Mucosa of descending colon (tissue), 3 donors: ENCODE measurements around the gene ABHD10. TPM values are rescaled to one million over a fixed set of nuclear protein-coding genes. Genes with fewer than 3 reads are reported as not detected.

Experiments used
- ATAC-seq: fragments of 200-7000 bp; cut with Tn5 transposase; one replicate; pipeline ENCODE4 v1.9.1; 2020; ENCODE audit warnings: mild to moderate bottlenecking, moderate library complexity
- DNase-seq, 3 donors: peaks; one replicate each; pipeline ENCODE4 v3.0.0-alpha.2; 2020
- H3K36me3 ChIP-seq: fragments of 200-600 bp; one replicate; pipeline ENCODE4 v1.8.0; 2021; ENCODE audit warnings: low read depth, mild to moderate bottlenecking
- H3K4me1 ChIP-seq: fragments of 200-600 bp; one replicate; pipeline ENCODE4 v1.8.0; 2021; ENCODE audit warnings: low read depth, mild to moderate bottlenecking
- H3K4me3 ChIP-seq: fragments of 200-600 bp; one replicate; pipeline ENCODE4 v1.8.0; 2021; ENCODE audit warnings: mild to moderate bottlenecking
- H3K9me3 ChIP-seq: fragments of 200-600 bp; one replicate; pipeline ENCODE4 v1.8.0; 2021; ENCODE audit warnings: mild to moderate bottlenecking
- CTCF ChIP-seq: fragments of 200-600 bp; IDR thresholded peaks from one replicate; pipeline ENCODE4 v1.8.0; 2022; ENCODE audit warnings: antibody characterized with exemption, mild to moderate bottlenecking
- intact Hi-C, 2 donors: fragments of 100-400 bp; cut with DNase I in 1 of 2; cut with micrococcal nuclease in 1 of 2; formaldehyde crosslinking; loops; one replicate each; pipeline versions ENCODE4 v1.11.0 to v1.11.1; 2022; cut with DNase I, micrococcal nuclease
- total RNA-seq, 3 donors: library from RNA; stranded (reverse); fragmentation: NEBNext Ultra II Directional in 2 of 3; extraction: Animal tissue kit (Norgen Biotek cat#: 25700) in 2 of 3; gene quantifications; one replicate each; pipeline versions ENCODE4 v1.2.1 to v1.2.4, GENCODE V29; 2021 to 2023
- donor health status: DM: no; HTN: no; CAD: no; lungs with moderate emphysema.
- donor health status: DM: no; HTN: no; CAD: no.
- donor health status: DM: no; HTN: yes; CAD: no.

Gene ABHD10
- total RNA-seq, 3 donors from 2014 or later, result 19.9 to 26.3 (median 22.4) TPM

DNA sequence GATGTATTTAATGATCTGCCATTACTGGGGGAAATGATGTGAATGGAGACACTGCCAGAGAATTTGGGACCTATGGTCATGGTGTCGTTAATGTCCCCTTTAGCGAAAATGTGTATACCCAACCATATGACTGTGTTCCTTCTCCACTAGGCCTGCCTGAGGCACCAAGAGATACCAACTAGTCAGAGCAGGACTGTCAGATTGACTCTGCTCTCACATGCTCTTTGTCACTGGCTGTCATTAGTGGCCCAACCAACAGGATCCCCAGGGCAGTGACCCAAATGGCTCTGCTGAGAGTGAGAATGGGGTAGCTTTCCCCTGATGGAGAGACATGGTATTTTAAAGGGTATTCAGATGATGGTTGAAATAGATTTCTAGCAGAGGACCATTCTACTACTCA lies 22.7 kb downstream of the ABHD10 start:
- TF ChIP-seq CTCF, result no peak
- intact Hi-C loops, result no loop called here
- DNase-seq, result no peak

GRCh38 chr3:112002096-112002971 lies 23.5 kb downstream of the ABHD10 start:
- Histone ChIP-seq H3K9me3 (no peaks in the 10 kb centered on the region), H3K4me3 (no peak overlapping the region), H3K36me3 (no peaks in the 10 kb centered on the region), H3K4me1 (no peaks in the 10 kb centered on the region)
- DNase-seq, result no peak
- ATAC-seq, result no peak
- intact Hi-C loops, result no loop called here
- TF ChIP-seq CTCF, result no peak

More for the DNA sequence above, 22.7 kb downstream of the ABHD10 start:
- ATAC-seq, result no peak
- Histone ChIP-seq H3K4me3 (no peak overlapping the region), H3K9me3 (no peaks in the 10 kb centered on the region), H3K4me1 (no peaks in the 10 kb centered on the region), H3K36me3 (no peaks in the 10 kb centered on the region)

DNA sequence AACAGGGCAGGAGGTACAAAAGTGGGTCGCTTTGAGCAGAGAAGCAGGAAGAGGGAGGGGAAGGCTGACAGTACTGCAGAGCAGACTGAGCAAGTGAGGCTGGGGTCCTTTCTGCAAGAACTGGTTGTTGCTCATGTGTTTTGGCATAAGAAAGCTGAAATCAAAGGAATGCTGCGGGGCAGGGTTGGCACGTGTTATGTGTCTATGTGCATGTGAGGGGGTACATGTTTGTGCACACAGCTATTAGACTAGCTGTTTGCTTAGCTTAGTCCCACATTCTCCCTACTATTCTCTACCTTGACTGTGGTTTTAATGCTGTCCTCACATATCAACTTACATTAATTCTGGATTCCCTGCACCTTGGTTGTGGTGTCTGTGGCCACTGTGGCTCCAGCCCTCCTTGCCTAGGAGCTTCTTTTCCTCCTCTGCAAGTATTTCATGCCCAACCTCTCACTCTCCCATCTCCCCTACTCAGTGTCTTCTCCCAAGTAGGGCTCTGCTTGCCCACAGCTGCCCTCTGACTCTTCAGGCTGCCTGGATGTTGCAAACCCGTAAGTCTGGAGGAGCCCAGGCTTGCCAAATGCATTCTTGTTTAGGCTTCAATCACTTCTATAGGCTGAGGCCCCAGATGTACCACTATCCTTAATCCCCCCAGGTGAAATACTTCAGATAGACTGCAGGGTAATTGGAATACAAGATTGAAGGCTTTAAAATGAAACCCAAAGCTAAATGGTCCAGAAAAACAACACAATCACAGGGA lies 24.7 kb downstream of the ABHD10 start:
- H3K4me1 ChIP-seq, result no peaks in the 10 kb centered on the region
- ATAC-seq (no peak), DNase-seq (no peak)
- no peaks in the 10 kb centered on the region for H3K9me3 ChIP-seq
- H3K36me3 ChIP-seq, result no peaks in the 10 kb centered on the region
- intact Hi-C loops, result no loop called here
- no peak overlapping the region for H3K4me3 ChIP-seq
- TF ChIP-seq CTCF, result no peak

DNA sequence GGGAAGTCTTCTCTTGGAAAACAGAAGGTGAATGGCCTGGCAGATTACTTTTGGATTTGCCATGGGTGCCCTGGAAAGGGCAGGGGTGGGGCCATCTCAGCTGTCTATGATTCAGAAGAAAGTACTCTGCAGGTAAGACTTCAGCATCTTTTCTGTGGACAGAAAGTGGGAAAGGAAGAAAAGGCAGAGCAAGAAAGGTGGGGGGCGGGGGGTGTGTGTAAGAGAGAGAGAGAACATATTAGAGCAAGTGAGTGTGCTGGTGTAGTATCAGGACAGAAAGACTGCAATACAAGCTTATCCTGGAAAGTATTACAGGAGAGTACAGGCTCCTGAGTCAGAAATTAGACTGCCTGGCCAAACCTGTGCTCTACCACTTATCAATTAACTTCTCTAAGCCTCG lies 25.4 kb downstream of the ABHD10 start:
- Histone ChIP-seq H3K4me3 (no peak overlapping the region), H3K9me3 (no peaks in the 10 kb centered on the region), H3K4me1 (no peaks in the 10 kb centered on the region), H3K36me3 (no peaks in the 10 kb centered on the region)
- intact Hi-C loops, result no loop called here
- DNase-seq, result no peak
- ATAC-seq, result no peak
- no peak for TF ChIP-seq CTCF

DNA sequence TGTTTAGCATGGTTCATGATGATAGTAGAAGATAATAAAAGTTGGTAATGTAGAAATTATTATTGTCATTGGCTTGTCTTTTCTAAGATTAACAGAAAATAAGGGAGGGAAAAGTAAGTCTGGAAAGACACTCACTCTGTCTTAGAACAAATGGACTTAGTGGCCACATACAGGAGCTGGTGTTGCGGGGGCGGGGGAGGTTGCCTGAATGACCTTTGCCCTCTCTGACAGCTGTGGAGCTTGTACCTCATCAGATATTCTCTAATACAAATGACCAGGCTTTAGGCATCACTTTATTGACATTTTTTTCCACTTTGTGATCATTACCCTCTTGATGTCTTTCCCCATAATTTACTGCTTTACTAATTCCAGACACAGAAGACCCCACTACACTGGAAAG lies 25.8 kb downstream of the ABHD10 start:
- no peak for TF ChIP-seq CTCF
- ATAC-seq (no peak), DNase-seq (no peak)
- intact Hi-C loops, result no loop called here
- H3K4me1 ChIP-seq, result no peaks in the 10 kb centered on the region
- H3K4me3 ChIP-seq, result no peak overlapping the region
- H3K9me3 ChIP-seq, result no peaks in the 10 kb centered on the region
- no peaks in the 10 kb centered on the region for H3K36me3 ChIP-seq
